ENCODE results near the gene PPM1L. TPM values are rescaled to one million over a fixed set of nuclear protein-coding genes. Genes with fewer than 3 reads are reported as not detected.

Gene PPM1L
- total RNA-seq, 1 donor from 2014 or later = 13.5 TPM

- H3K27ac ChIP-seq = no peak overlapping the region
- H3K4me1 ChIP-seq = no peaks in the 10 kb centered on the region
- DNase-seq (no peak), ATAC-seq (no peak)
- intact Hi-C loops (cut with DNase I) = no loop called here
- no peaks in the 10 kb centered on the region for H3K27me3 ChIP-seq
- no peak for TF ChIP-seq CTCF (IDR thresholded peaks at IDR 0.05)
- no peak overlapping the region for H3K4me3 ChIP-seq
- no peaks in the 10 kb centered on the region for H3K9me3 ChIP-seq
- H3K36me3 ChIP-seq = no peaks in the 10 kb centered on the region
Measured at GRCh38 chr3:160826991-160827390, 71.0 kb downstream of the PPM1L start.

GRCh38 chr3:160827516-160827915, 71.5 kb downstream of the PPM1L start:
- ATAC-seq (no peak), DNase-seq (no peak)
- H3K27ac ChIP-seq = no peak overlapping the region
- TF ChIP-seq CTCF (IDR thresholded peaks at IDR 0.05) = no peak
- H3K4me1 ChIP-seq = no peaks in the 10 kb centered on the region
- H3K9me3 ChIP-seq = no peaks in the 10 kb centered on the region
- H3K27me3 ChIP-seq = no peaks in the 10 kb centered on the region
- intact Hi-C loops (cut with DNase I) = no loop called here
- H3K4me3 ChIP-seq = no peak overlapping the region
- H3K36me3 ChIP-seq = no peaks in the 10 kb centered on the region

- Histone ChIP-seq H3K9me3 (no peaks in the 10 kb centered on the region), H3K27me3 (no peaks in the 10 kb centered on the region), H3K36me3 (no peaks in the 10 kb centered on the region), H3K27ac (no peak overlapping the region), H3K4me1 (no peaks in the 10 kb centered on the region), H3K4me3 (no peak overlapping the region)
- TF ChIP-seq CTCF (IDR thresholded peaks at IDR 0.05) = no peak
- DNase-seq (no peak), ATAC-seq (no peak)
- intact Hi-C loops (cut with DNase I) = no loop called here
Measured at GRCh38 chr3:160828880-160829279, 72.8 kb downstream of the PPM1L start.

- H3K36me3 ChIP-seq = no peaks in the 10 kb centered on the region
- intact Hi-C loops (cut with DNase I) = no loop called here
- TF ChIP-seq CTCF (IDR thresholded peaks at IDR 0.05) = no peak
- H3K27ac ChIP-seq = no peak overlapping the region
- no peak overlapping the region for H3K4me3 ChIP-seq
- no peaks in the 10 kb centered on the region for H3K27me3 ChIP-seq
- no peaks in the 10 kb centered on the region for H3K4me1 ChIP-seq
- DNase-seq (no peak), ATAC-seq (no peak)
- H3K9me3 ChIP-seq = no peaks in the 10 kb centered on the region
Measured at GRCh38 chr3:160829486-160830009, 73.5 kb downstream of the PPM1L start.

GRCh38 chr3:160830796-160831195, 74.8 kb downstream of the PPM1L start:
- no peak overlapping the region for H3K27ac ChIP-seq
- H3K36me3 ChIP-seq = no peaks in the 10 kb centered on the region
- H3K27me3 ChIP-seq = no peaks in the 10 kb centered on the region
- H3K4me3 ChIP-seq = no peak overlapping the region
- DNase-seq = no peak
- no peaks in the 10 kb centered on the region for H3K9me3 ChIP-seq
- no peak for TF ChIP-seq CTCF (IDR thresholded peaks at IDR 0.05)
- intact Hi-C loops (cut with DNase I) = no loop called here
- ATAC-seq = peak; percentile 35
- no peaks in the 10 kb centered on the region for H3K4me1 ChIP-seq

GRCh38 chr3:160831401-160831800, 75.4 kb downstream of the PPM1L start:
- no peaks in the 10 kb centered on the region for H3K9me3 ChIP-seq
- ATAC-seq (no peak), DNase-seq (no peak)
- no peaks in the 10 kb centered on the region for H3K36me3 ChIP-seq
- H3K4me3 ChIP-seq = no peak overlapping the region
- intact Hi-C loops (cut with DNase I) = no loop called here
- TF ChIP-seq CTCF (IDR thresholded peaks at IDR 0.05) = no peak
- no peaks in the 10 kb centered on the region for H3K27me3 ChIP-seq
- no peaks in the 10 kb centered on the region for H3K4me1 ChIP-seq
- H3K27ac ChIP-seq = no peak overlapping the region

All from upper lobe of right lung (tissue), 1 donor.